GM19397 (cell line): ENCODE measurements around the gene SLC24A3.

Source experiments
- ATAC-seq: cut with Tn5 transposase; IDR thresholded peaks from one replicate; pipeline ENCODE4 v1.9.1; 2021; ENCODE audit warnings: mild to moderate bottlenecking, moderate library complexity; ENCODE audit not compliant: unreplicated experiment

SLC24A3 gene

GRCh38 chr20:19419396-19419795 lies 207.0 kb downstream of the SLC24A3 start:
- ATAC-seq, result no peak

DNA sequence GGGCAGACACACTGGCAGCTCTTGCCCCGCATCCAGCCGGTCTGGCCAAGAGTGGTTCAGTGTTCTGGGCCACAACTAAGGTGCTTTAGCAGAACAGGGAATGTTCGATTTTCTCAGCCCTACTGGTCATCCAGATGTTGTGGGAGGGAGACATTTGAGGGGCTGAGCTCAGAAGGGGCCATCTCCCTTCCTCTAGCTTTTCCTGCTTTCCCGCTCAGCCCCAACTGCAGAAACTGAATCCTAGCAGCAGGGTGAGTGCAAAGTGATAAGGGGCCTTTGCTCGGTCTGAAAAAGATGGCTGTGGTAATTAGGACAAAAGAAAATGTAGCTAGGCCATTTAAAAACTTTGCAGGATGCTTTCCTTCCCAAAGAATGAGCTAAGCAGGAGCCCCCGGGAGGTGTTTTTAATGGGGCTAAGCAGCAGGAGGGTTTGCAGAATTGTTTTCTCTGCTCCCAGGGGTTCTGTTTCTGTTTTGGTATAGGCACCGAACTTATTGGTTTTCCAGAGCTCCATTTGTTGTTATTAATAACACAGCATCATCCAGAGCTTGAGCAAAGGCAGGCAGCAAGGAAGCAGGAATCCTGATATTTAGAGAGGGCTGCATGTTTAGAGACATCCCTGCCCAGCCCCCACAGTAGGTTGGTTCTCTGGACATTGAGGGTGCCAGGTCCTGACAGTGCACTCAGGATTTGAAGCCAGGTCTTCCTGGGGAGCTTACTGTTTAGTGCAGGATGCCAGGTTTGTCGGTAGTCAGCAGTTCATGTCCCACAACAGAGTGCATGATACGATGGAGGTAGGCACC lies 210.9 kb downstream of the SLC24A3 start:
- no peak for ATAC-seq

DNA sequence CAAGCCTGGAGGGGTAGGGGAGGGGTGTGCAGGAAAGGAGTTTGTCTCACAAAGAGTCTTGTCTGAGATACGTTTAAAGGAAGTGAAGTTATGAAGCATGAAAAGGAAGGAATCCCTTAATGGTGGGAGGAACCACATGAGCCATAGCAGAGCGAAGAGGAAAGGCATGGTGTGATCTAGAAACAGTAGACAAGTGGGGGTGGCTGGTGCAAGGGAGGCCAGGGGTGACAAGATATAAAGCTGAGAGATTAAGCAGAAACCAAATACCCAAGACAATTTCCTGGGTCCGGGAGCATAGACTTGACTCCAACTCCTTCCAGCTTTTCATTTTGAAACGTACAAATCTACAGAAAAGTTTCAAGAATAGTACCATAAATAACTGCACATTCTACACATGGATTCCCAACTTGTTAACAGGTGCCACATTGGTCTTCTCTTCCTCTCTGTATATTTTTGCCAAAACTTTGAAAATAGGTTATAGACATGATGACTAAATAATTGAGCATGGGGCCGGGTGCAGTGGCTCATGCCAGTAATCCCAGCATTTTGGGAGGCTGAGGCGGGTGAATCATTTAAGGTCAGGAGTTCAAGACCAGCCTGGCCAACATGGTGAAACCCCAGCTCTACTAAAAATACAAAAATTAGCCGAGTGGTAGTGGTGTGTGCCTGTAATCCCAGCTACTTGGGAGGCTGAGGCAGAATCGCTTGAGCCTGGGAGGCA lies 211.6 kb downstream of the SLC24A3 start:
- ATAC-seq, result no peak

DNA sequence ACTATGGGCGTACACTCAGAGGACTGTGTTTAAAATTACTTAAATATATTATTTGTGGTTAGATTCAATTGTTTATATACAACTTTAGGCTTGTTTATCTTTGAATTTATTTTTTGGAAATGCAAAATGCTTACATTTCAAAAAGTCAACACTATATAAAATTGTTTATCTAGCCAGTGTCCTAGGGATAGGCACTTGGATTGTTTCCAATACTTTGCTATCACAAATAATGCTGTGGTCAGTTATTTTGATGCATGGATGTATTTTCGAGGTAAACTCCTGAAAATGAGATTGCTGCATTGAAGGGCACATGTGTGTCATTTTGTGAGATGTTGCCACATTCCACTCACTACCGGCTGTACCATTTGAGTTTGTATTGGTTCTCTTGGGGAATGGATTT lies 213.9 kb downstream of the SLC24A3 start:
- no peak for ATAC-seq

GRCh38 chr20:19427480-19427879 lies 215.0 kb downstream of the SLC24A3 start:
- no peak for ATAC-seq

GRCh38 chr20:19427913-19428312 lies 215.5 kb downstream of the SLC24A3 start:
- ATAC-seq, result no peak

DNA sequence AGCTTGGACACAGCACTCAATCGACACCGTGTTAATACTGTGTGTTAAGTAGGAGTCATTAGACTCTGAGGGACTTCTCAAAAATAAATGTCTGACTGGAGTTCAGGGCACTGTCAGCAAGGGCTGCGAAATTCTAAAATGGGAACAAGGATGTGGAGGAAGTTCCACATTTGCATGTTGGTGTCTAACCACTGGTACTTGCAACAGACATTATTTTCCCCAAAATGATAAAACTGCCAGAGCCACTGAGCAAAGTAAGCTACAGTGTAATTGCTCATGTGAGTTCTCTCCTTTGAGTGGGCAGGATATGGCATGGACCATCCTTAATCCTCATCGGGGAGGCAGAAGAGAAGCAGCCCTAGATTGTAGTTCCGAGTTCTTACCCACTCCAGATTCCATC lies 215.9 kb downstream of the SLC24A3 start:
- no peak for ATAC-seq

DNA sequence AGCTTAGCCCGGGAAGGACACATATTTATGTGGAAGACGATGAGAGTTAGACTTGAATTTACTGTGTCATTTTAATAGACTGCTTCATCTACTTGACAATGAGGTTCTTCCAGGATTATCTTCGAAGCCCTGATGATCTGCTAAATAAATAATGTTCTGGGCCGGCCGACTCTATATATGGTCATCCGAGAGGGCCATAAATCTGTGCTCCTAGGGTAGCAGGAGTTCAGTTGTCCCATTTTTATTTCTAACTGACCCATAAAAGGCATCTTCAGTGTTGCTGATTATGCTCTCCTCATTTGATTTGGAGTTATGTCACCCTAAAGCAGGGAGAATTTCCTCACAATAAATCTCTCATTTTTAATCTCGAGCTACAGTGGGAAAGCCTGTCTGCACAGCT lies 217.1 kb downstream of the SLC24A3 start:
- ATAC-seq, result no peak

- ATAC-seq, result no peak
These were observed 218.3 kb downstream of the SLC24A3 start for GRCh38 chr20:19430641-19431315.

DNA sequence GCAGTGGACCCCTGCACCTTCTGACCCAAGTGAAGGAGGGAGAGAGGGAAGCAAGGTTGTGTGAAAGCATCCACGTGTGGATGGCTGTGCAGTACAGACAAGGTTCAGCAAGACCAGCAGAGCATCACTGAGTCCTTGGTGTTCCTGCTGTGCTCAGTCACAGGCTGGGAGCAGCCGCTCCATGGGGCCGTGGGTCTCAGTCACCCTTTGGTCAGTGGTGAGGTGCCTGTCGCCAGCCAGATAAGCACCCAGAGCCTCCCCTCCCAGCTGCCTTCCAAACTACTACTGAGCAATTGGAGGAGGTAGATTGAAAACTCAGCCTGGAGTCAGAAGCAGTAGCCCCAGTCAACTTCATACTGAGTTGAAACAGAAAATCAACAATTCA lies 218.9 kb downstream of the SLC24A3 start:
- no peak for ATAC-seq

DNA sequence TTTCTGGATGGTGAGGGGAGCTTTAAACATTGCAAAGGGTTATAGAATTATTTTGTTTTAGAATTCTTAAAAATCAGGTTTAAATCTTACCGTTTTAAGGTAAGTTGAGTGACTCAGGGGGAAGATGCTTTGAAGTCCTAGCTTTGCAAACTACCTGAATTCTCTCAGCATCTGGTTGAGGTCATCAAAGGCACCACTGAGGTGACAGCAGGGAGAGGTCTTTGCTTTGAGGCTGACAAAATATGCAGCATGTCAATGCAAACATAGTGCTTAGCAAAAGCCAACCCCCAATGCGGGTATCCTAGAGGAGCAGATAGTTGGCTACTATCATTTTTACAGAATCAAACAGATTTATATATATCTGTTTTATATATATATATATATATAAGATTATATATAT lies 219.5 kb downstream of the SLC24A3 start:
- no peak for ATAC-seq

GRCh38 chr20:19433371-19434350 lies 221.2 kb downstream of the SLC24A3 start:
- no peak for ATAC-seq

GRCh38 chr20:19435316-19435715 lies 222.9 kb downstream of the SLC24A3 start:
- no peak for ATAC-seq

- ATAC-seq, result no peak
These were observed 223.4 kb downstream of the SLC24A3 start for GRCh38 chr20:19435821-19436220.

DNA sequence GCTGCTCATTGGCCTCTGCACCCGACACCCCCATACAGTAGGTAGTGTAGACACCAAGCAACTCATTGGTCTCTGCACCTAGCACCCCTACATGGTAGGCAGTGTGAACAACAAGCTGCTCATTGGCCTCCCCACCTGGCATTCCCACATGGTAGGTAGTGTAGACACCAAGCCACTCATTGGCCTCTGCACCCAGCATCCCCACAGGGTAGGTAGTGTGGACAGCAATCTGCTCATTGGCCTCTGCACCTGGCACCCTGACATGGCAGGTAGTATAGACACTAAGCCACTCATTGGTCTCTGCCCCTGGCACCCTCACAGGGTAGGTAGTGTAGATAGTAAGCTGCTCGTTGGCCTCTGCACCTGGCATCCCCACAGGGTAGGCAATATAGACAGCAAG lies 226.0 kb downstream of the SLC24A3 start:
- no peak for ATAC-seq

- ATAC-seq, result no peak
These were observed 228.5 kb downstream of the SLC24A3 start for GRCh38 chr20:19440660-19441527.

GRCh38 chr20:19446246-19446645 lies 233.8 kb downstream of the SLC24A3 start:
- ATAC-seq, result no peak

GRCh38 chr20:19448632-19449031 lies 236.2 kb downstream of the SLC24A3 start:
- ATAC-seq, result no peak

GRCh38 chr20:19449051-19449450 lies 236.6 kb downstream of the SLC24A3 start:
- ATAC-seq, result no peak
